Right lobe of liver (tissue), 6 donors: ENCODE data around the gene MRPL47. TPM values are rescaled to one million over a fixed set of nuclear protein-coding genes. Genes with fewer than 3 reads are reported as not detected.
A peak's percentile ranks its signal among the peaks of the same experiment; 100 is the strongest.

ENCODE experiments used
- ATAC-seq, 4 donors: fragments of 200-7000 bp; cut with Tn5 transposase; one replicate each; pipeline ENCODE4 v1.9.1; 2020; ENCODE audit warnings: mild to moderate bottlenecking in 4 of 4, moderate library complexity in 4 of 4
- DNase-seq, 3 donors: peaks; one replicate each; pipeline ENCODE4 v3.0.0-alpha.2; 2020
- H3K27ac ChIP-seq, 3 donors: fragments of 200-600 bp; one replicate each; pipeline ENCODE4 v1.8.0; 2022
- H3K27me3 ChIP-seq, 2 donors: fragments of 200-600 bp; one replicate each; pipeline ENCODE4 v1.8.0; 2022
- H3K36me3 ChIP-seq, 4 donors: fragments of 200-600 bp; sonication (generic) in 1 of 4; one replicate each; pipeline versions ENCODE4 v1.5.1 to v1.8.0; 2017 to 2022; ENCODE audit warnings: control low read depth in 1 of 4
- H3K4me1 ChIP-seq, 4 donors: fragments of 200-600 bp; sonication (generic) in 1 of 4; one replicate each; pipeline versions ENCODE4 v1.5.1 to v1.8.0; 2017 to 2022; ENCODE audit warnings: control low read depth in 1 of 4
- H3K4me3 ChIP-seq, 3 donors: fragments of 200-600 bp; one replicate each; pipeline ENCODE4 v1.8.0; 2022
- H3K9me3 ChIP-seq, 4 donors: fragments of 200-600 bp; sonication (generic) in 1 of 4; one replicate each; pipeline versions ENCODE4 v1.5.1 to v1.8.0; 2017 to 2022; ENCODE audit warnings: control low read depth in 1 of 4
- POLR2A ChIP-seq: fragments of 450-650 bp; IDR thresholded peaks from one replicate; pipeline ENCODE4 v1.6.1; 2017; ENCODE audit warnings: antibody characterized with exemption, mild to moderate bottlenecking
- WGBS: methylation state at CpG from one replicate; pipeline ENCODE4 v1.1.6; 2018; ENCODE audit warnings: low coverage, low lambda C conversion rate; ENCODE audit not compliant: insufficient coverage; ENCODE audit errors: missing lambda C conversion rate; 5-methylcytosine and 5-hydroxymethylcytosine counted together
- intact Hi-C, 2 donors: fragments of 100-400 bp; cut with DNase I; formaldehyde crosslinking; loops; one replicate each; pipeline versions ENCODE4 v1.11.2 to v1.14.1; 2022
- total RNA-seq, 6 experiments: library from RNA; depleted of rRNA in 2 of 6; stranded (reverse); fragments of >200 nt in 2 of 6; fragmentation: NEBNext Ultra II Directional in 3 of 6; extraction: Animal tissue kit (Norgen Biotek cat#: 25700) in 3 of 6; gene quantifications; one replicate each; pipeline versions ENCODE4 v1.1.0 to v1.2.4, GENCODE V29; 2016 to 2023
- TF ChIP-seq, protein P1 (sequence below), 4 donors: fragments of 200-600 bp in 3 of 4; fragments of 450-650 bp in 1 of 4; IDR thresholded peaks; one replicate each; pipeline versions ENCODE4 v1.5.1 to v1.8.0; 2016 to 2022; ENCODE audit warnings: antibody characterized with exemption in 4 of 4, mild to moderate bottlenecking in 2 of 4
- donor health status: DM: no; HTN: yes; CAD: no.
- donor health status: DM: no; HTN: no; CAD: no.
- donor health status: DM: no; HTN: no; CAD: no.
- donor health status: DM: no; HTN: yes; CAD: no.
- donor health status: DM: no; HTN: yes; CAD: no.

Gene MRPL47
- total RNA-seq, 6 experiments from 2014 or later: 12.4 to 25.0 (median 18.2) TPM

DNA sequence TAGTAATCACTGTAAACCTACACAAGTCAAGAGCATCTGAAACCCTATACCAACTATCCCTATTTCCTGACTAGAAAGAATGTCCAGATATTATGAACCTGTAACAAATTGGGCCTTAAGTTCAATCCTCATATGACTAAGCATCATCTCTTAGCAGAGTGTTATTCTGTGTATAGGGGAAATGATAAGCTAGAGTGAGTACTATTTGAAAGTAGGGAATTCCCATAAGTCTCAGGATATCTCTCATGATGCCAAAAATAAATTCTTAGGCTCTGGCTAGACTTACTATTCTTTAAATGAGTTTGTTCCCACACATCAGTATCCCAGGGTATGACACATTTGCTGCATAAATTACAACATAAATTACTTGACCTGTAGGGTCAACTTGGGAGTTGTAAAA, 15.3 kb downstream of the MRPL47 start:
- no peak overlapping the region for H3K4me3 ChIP-seq
- no peak for ATAC-seq
- H3K4me1 ChIP-seq: no peaks in the 10 kb centered on the region
- H3K36me3 ChIP-seq: peaks cover 0 to 73% (median 26%) of the 10 kb centered on the region in 4 donors
- intact Hi-C loops: no loop called here
- no peak for TF ChIP-seq POLR2A
- TF ChIP-seq, protein P1, sequence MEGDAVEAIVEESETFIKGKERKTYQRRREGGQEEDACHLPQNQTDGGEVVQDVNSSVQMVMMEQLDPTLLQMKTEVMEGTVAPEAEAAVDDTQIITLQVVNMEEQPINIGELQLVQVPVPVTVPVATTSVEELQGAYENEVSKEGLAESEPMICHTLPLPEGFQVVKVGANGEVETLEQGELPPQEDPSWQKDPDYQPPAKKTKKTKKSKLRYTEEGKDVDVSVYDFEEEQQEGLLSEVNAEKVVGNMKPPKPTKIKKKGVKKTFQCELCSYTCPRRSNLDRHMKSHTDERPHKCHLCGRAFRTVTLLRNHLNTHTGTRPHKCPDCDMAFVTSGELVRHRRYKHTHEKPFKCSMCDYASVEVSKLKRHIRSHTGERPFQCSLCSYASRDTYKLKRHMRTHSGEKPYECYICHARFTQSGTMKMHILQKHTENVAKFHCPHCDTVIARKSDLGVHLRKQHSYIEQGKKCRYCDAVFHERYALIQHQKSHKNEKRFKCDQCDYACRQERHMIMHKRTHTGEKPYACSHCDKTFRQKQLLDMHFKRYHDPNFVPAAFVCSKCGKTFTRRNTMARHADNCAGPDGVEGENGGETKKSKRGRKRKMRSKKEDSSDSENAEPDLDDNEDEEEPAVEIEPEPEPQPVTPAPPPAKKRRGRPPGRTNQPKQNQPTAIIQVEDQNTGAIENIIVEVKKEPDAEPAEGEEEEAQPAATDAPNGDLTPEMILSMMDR (IDR thresholded peaks at IDR 0.05): no peak
- no peak overlapping the region for H3K27ac ChIP-seq
- no peak for DNase-seq
- no peaks in the 10 kb centered on the region for H3K9me3 ChIP-seq
- no peaks in the 10 kb centered on the region for H3K27me3 ChIP-seq

DNA sequence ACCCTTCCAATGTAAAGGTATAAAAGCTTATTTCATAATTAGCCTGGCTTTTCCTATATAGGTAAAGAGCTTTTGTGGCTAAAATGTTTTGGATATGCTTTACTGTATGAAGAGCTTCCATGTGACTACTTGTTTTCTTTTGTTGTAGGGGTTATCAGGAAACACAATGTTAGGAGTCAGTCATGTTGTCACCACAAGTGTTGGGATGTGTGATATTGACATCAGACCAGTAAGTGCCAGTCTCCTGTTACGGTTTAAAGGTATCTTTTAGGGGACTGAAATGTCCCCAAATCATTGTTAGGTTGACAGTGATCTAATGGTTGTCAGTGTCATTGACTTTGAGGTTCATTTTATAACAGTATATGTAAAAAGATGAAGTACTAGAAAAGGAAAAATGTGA, 23.4 kb downstream of the MRPL47 start:
- Histone ChIP-seq H3K36me3 (peaks cover 0 to 57% (median 9%) of the 10 kb centered on the region in 4 donors), H3K4me3 (no peak overlapping the region), H3K4me1 (no peaks in the 10 kb centered on the region), H3K27me3 (no peaks in the 10 kb centered on the region), H3K27ac (no peak overlapping the region), H3K9me3 (no peaks in the 10 kb centered on the region)
- intact Hi-C loops: no loop called here
- WGBS: 100% methylated on average over 1 of the region's 1 CpG
- TF ChIP-seq, protein P1 (IDR thresholded peaks at IDR 0.05): no peak
- TF ChIP-seq POLR2A: no peak
- ATAC-seq (no peak), DNase-seq (no peak)

DNA sequence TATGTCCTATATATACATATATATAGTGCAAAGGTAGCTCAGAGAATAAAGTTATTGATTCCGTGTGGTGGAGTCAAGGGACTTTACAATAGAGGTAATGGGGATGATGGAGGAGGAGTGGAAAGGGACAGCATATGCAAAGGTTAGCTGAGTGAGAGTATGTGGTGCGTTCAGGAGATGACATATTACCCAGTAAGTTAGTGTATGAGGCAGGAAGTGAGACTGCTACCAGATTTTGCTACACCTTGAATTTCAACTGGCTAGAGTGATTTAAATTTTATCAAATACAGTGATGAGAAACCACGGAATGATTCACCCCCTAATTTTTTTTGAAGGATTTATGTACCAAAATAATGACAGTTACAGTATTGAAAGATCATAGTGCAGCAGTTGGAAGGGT, 38.9 kb downstream of the MRPL47 start:
- WGBS: 57% methylated on average over 3 of the region's 3 CpGs
- intact Hi-C loops: no loop called here
- TF ChIP-seq, protein P1 (IDR thresholded peaks at IDR 0.05): no peak
- TF ChIP-seq POLR2A: no peak

DNA sequence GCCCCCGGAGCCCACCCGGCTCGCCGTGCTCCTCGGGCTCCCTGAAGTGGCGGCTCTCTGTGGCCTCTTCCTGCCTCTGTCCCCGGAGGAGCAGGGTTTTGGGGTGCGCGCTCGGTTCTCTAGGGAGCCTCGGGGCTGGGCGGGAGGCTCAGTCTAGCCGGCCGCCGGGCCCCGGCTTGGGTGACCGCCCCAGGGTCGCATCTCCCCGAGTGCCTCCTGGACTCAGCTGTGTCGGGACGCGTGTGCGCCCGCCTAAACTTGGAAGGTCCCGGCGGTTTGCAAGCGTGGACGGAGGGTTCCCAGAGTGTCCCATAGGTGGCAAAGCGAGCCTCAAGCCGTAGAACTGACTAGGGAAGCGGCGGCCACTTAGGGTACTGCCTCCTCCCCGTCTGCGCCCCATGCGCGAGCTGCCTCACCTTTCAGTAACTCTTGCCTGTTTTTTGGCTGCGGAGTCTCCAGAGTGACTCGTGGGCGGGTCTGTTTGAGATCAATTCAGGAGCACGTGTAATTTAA, 41.1 kb downstream of the MRPL47 start:
- no peaks in the 10 kb centered on the region for H3K36me3 ChIP-seq
- 0% methylated on average over 12 of the region's 40 CpGs for WGBS
- peaks cover 0 to 9% (median 2%) of the 10 kb centered on the region in 4 donors for H3K4me1 ChIP-seq
- TF ChIP-seq POLR2A: no peak
- TF ChIP-seq, protein P1 (IDR thresholded peaks at IDR 0.05): peak; percentile 29 to 67 (median 34)
- DNase-seq (peak; percentile 72 to 77 (median 72)), ATAC-seq (peak; percentile 61 to 69 (median 64))
- no peaks in the 10 kb centered on the region for H3K27me3 ChIP-seq
- intact Hi-C loops: no loop called here
- H3K9me3 ChIP-seq: no peaks in the 10 kb centered on the region
- H3K27ac ChIP-seq: peak overlapping the region; percentile 65 to 75 (median 70)
- H3K4me3 ChIP-seq: peak overlapping the region; percentile 91 to 99 (median 92)

More for the DNA sequence above, 38.9 kb downstream of the MRPL47 start:
- Histone ChIP-seq H3K9me3 (no peaks in the 10 kb centered on the region), H3K36me3 (peaks cover 0 to 6% (median 2%) of the 10 kb centered on the region in 4 donors), H3K4me1 (peaks cover 0 to 9% (median 2%) of the 10 kb centered on the region in 4 donors), H3K27ac (no peak overlapping the region), H3K27me3 (no peaks in the 10 kb centered on the region), H3K4me3 (no peak overlapping the region)
- DNase-seq: no peak
- no peak for ATAC-seq
